Keratinocyte (primary cell): ENCODE measurements around the gene MBP. TPM values are rescaled to one million over a fixed set of nuclear protein-coding genes. Genes with fewer than 3 reads are reported as not detected.

Source experiments
- DNase-seq: peaks from one replicate; pipeline ENCODE4 v3.0.0-alpha.2; 2011; ENCODE audit warnings: low read depth, missing footprints, low spot score
- FAIRE-seq: peaks from 2 replicates; lab custom pipeline; 2011; peaks lifted over from hg19 to GRCh38; lab: Jason Lieb, UNC
- H2AFZ ChIP-seq: 2 replicates; pipeline ENCODE4 v1.6.0; 2012; ENCODE audit warnings: low read length, control low read depth, inconsistent platforms; ENCODE audit not compliant: control insufficient read depth
- H3K27ac ChIP-seq: 2 replicates; pipeline ENCODE4 v1.5.1; 2011; ENCODE audit warnings: low read length; ENCODE audit not compliant: control insufficient read depth, insufficient read depth
- H3K27me3 ChIP-seq: 3 replicates; pipeline ENCODE4 v1.6.0; 2011; ENCODE audit warnings: low read length; ENCODE audit not compliant: control insufficient read depth, insufficient read depth; ENCODE audit errors: extremely low read depth
- H3K36me3 ChIP-seq, 2 experiments: 2 replicates in 1 of 2; 3 replicates in 1 of 2; pipeline ENCODE4 v1.5.1; 2011; ENCODE audit warnings: low read length in 2 of 2, mild to moderate bottlenecking in 1 of 2; ENCODE audit not compliant: control insufficient read depth in 2 of 2, insufficient read depth in 2 of 2; ENCODE audit errors: extremely low read depth in 1 of 2
- H3K4me1 ChIP-seq: 3 replicates; pipeline ENCODE4 v1.5.1; 2011; ENCODE audit warnings: low read length; ENCODE audit not compliant: control insufficient read depth, insufficient read depth; ENCODE audit errors: extremely low read depth
- H3K4me2 ChIP-seq: 3 replicates; pipeline ENCODE4 v1.6.0; 2011; ENCODE audit warnings: low read depth, low read length; ENCODE audit not compliant: control insufficient read depth, insufficient read depth; ENCODE audit errors: extremely low read depth
- H3K4me3 ChIP-seq, 3 experiments: fragments of 200-600 bp in 1 of 3; sonication (generic) in 1 of 3; 2 replicates in 2 of 3; 3 replicates in 1 of 3; pipeline ENCODE4 v1.5.1; 2011 to 2016; ENCODE audit warnings: low read length in 3 of 3, mild to moderate bottlenecking in 3 of 3, control low read depth in 2 of 3, inconsistent platforms in 1 of 3, low read depth in 1 of 3, mixed read lengths in 1 of 3, mixed run types in 1 of 3, moderate library complexity in 1 of 3; ENCODE audit not compliant: control insufficient read depth in 2 of 3, insufficient read depth in 2 of 3; ENCODE audit errors: extremely low read depth in 1 of 3
- H3K79me2 ChIP-seq: 2 replicates; pipeline ENCODE4 v1.6.0; 2012; ENCODE audit warnings: low read length; ENCODE audit not compliant: control insufficient read depth, insufficient read depth
- H3K9ac ChIP-seq: 3 replicates; pipeline ENCODE4 v1.6.0; 2011; ENCODE audit warnings: low read length; ENCODE audit not compliant: control insufficient read depth, insufficient read depth; ENCODE audit errors: extremely low read depth
- H3K9me1 ChIP-seq: 3 replicates; pipeline ENCODE4 v1.6.0; 2011; ENCODE audit warnings: low read length; ENCODE audit not compliant: control insufficient read depth, insufficient read depth; ENCODE audit errors: extremely low read depth
- H3K9me3 ChIP-seq: 2 replicates; pipeline ENCODE4 v1.5.1; 2012; ENCODE audit warnings: low read depth, low read length; ENCODE audit not compliant: control insufficient read depth
- H4K20me1 ChIP-seq: 3 replicates; pipeline ENCODE4 v1.6.0; 2011; ENCODE audit warnings: low read length; ENCODE audit not compliant: control insufficient read depth, insufficient read depth; ENCODE audit errors: extremely low read depth
- EZH2 ChIP-seq: IDR thresholded peaks from one replicate; pipeline ENCODE4 v1.6.1; 2012; ENCODE audit warnings: inconsistent platforms, mild to moderate bottlenecking, low read length, moderate library complexity
- dilution Hi-C: fragments of 300-500 bp; cut with MboI; formaldehyde crosslinking; loops from one replicate; pipeline ENCODE4 v1.7.0; 2020; ENCODE audit warnings: low sequenced_read_pairs; ENCODE audit not compliant: extremely low pct_ligation_motif_present
- polyA plus RNA-seq, 5 experiments: library from polyadenylated mRNA; depleted of rRNA in 3 of 5; stranded (reverse) in 3 of 5; stranded (forward) in 1 of 5; unstranded in 1 of 5; fragments of >200 nt; gene quantifications; 1 replicate in 1 of 5; 2 replicates in 3 of 5; 3 replicates in 1 of 5; pipeline versions ENCODE4 v1.2.1 to v1.2.3, GENCODE V29; 2011 to 2012; ENCODE audit warnings: missing spikeins in 2 of 5, low read depth in 1 of 5, low replicate concordance in 1 of 5
- TF ChIP-seq, protein P1 (sequence below), 3 experiments: IDR thresholded peaks in 1 of 3; conservative IDR thresholded peaks in 1 of 3; optimal IDR thresholded peaks in 1 of 3; 2 replicates in 2 of 3; 3 replicates in 1 of 3; pipeline versions ENCODE3 to v1.5.1; 2011; ENCODE audit warnings: low read length in 3 of 3, mild to moderate bottlenecking in 3 of 3, moderate library complexity in 2 of 3, control low read depth in 1 of 3, inconsistent platforms in 1 of 3; ENCODE audit not compliant: insufficient read depth in 2 of 3; ENCODE audit errors: extremely low read depth in 1 of 3

MBP gene
- polyA plus RNA-seq, 1 donor (not counting 4 experiments of a cell fraction or from before 2014, with no cell fraction given) = 38.7 TPM

DNA sequence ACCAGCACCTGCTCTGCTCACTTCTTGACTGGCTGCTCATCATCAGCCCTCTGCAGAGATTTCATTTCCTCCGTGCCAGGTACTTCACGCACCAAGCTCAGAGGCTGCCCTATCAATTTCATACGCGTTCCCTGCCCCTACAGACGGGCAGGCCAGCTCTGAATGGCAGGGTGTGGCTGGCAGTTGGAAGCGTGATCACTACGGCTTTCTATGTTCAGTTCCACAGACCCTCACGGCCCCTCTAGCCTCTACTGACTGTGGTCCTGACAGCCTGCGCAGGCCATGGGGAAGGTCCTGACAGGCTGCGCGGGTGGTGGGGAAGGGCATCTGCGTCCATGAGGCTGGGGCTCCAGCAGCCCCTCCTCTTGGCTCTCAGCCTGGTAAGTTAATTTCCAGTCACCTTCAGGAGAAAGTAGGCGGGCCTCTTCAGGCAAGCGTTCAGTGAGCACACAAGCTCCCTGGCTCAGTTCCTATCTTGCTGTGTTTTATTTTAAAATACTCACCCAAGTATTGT lies 155.4 kb downstream of the MBP start:
- DNase-seq (no peak), FAIRE-seq (no peak)
- no peak overlapping the region for H3K4me2 ChIP-seq
- no peaks in the 10 kb centered on the region for H3K27me3 ChIP-seq
- no peak overlapping the region for H3K4me3 ChIP-seq
- no peak overlapping the region for H3K9ac ChIP-seq
- no peaks in the 10 kb centered on the region for H3K9me1 ChIP-seq
- TF ChIP-seq, protein P1, sequence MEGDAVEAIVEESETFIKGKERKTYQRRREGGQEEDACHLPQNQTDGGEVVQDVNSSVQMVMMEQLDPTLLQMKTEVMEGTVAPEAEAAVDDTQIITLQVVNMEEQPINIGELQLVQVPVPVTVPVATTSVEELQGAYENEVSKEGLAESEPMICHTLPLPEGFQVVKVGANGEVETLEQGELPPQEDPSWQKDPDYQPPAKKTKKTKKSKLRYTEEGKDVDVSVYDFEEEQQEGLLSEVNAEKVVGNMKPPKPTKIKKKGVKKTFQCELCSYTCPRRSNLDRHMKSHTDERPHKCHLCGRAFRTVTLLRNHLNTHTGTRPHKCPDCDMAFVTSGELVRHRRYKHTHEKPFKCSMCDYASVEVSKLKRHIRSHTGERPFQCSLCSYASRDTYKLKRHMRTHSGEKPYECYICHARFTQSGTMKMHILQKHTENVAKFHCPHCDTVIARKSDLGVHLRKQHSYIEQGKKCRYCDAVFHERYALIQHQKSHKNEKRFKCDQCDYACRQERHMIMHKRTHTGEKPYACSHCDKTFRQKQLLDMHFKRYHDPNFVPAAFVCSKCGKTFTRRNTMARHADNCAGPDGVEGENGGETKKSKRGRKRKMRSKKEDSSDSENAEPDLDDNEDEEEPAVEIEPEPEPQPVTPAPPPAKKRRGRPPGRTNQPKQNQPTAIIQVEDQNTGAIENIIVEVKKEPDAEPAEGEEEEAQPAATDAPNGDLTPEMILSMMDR (optimal IDR thresholded peaks at IDR 0.05 in 1 of 3, IDR thresholded peaks at IDR 0.05 in 1 of 3, conservative IDR thresholded peaks at IDR 0.05 in 1 of 3; ENCODE audit: extremely low read depth in 1 of 3, insufficient read depth in 2 of 3, low read length in 3 of 3) = no peak
- TF ChIP-seq EZH2 = no peak
- dilution Hi-C loops = no loop called here
- no peaks in the 10 kb centered on the region for H3K9me3 ChIP-seq
- H3K79me2 ChIP-seq = no peaks in the 10 kb centered on the region
- H3K27ac ChIP-seq = no peak overlapping the region
- peaks cover 8% of the 10 kb centered on the region for H3K4me1 ChIP-seq
- peaks cover 0 to 1% of the 10 kb centered on the region in 2 experiments for H3K36me3 ChIP-seq
- no peaks in the 10 kb centered on the region for H4K20me1 ChIP-seq
- no peak overlapping the region for H2AFZ ChIP-seq

DNA sequence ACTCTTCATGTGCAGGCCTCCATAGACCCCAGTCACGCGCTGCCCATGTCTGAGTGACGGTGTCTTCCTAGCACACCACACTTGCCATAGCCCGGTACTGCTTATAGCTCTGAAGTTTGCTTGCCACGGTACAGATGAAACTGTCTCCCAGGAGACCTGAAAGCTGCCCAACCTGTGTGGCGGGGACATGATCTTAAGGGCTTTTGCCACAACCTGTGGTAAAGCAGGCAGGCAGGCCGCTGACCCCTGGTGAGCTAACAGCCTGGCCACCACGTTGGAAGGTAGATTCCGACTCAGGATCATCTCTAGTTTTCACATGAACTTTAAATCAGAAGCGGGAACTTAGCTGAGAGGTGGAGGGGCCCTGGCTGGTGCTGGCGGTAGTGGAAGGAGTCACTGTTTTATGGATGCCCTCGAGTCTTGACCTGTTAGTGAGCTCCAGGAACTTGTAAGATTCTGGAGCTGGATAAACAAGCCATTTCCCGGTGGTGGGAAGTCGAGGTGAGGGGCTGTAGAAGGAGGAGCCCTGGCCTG lies 156.9 kb downstream of the MBP start:
- Histone ChIP-seq H3K4me1 (peaks cover 8% of the 10 kb centered on the region), H3K9ac (no peak overlapping the region), H3K27me3 (no peaks in the 10 kb centered on the region), H2AFZ (no peak overlapping the region), H3K9me3 (no peaks in the 10 kb centered on the region), H3K4me3 (no peak overlapping the region), H3K4me2 (no peak overlapping the region), H3K27ac (no peak overlapping the region), H4K20me1 (no peaks in the 10 kb centered on the region), H3K9me1 (no peaks in the 10 kb centered on the region), H3K36me3 (peaks cover 0 to 1% of the 10 kb centered on the region in 2 experiments), H3K79me2 (no peaks in the 10 kb centered on the region)
- dilution Hi-C loops = no loop called here
- no peak for DNase-seq
- TF ChIP-seq, protein P1 (optimal IDR thresholded peaks at IDR 0.05 in 1 of 3, IDR thresholded peaks at IDR 0.05 in 1 of 3, conservative IDR thresholded peaks at IDR 0.05 in 1 of 3; ENCODE audit: extremely low read depth in 1 of 3, insufficient read depth in 2 of 3, low read length in 3 of 3) = no peak
- TF ChIP-seq EZH2 = no peak
- no peak for FAIRE-seq
